Activated naive CD8-positive, alpha-beta T cell treated with anti-CD3 and anti-CD28 coated beads for 36 hours (primary cell): ENCODE measurements around the gene SLF1. TPM values are rescaled to one million over a fixed set of nuclear protein-coding genes. Genes with fewer than 3 reads are reported as not detected.

Experiments used
- DNase-seq: peaks from one replicate; pipeline ENCODE4 v3.0.0; 2021
- H3K27ac Mint-ChIP-seq: one replicate; pipeline ENCODE4 v1.8.0; 2022; ENCODE audit warnings: mild to moderate bottlenecking, moderate library complexity, mixed read lengths
- H3K27me3 Mint-ChIP-seq: one replicate; pipeline ENCODE4 v1.8.0; 2022; ENCODE audit warnings: mild to moderate bottlenecking, mixed read lengths
- H3K36me3 Mint-ChIP-seq: one replicate; pipeline ENCODE4 v1.8.0; 2021; ENCODE audit warnings: mild to moderate bottlenecking, mixed read lengths
- H3K4me1 Mint-ChIP-seq: one replicate; pipeline ENCODE4 v1.8.0; 2021; ENCODE audit warnings: mixed read lengths
- H3K4me3 Mint-ChIP-seq: one replicate; pipeline ENCODE4 v1.8.0; 2022; ENCODE audit warnings: mild to moderate bottlenecking, moderate library complexity, mixed read lengths
- H3K9me3 Mint-ChIP-seq: one replicate; pipeline ENCODE4 v1.8.0; 2022; ENCODE audit warnings: mixed read lengths
- total RNA-seq, 2 experiments: library from RNA; stranded (reverse); gene quantifications; one replicate each; pipeline ENCODE4 v1.2.3, GENCODE V29; 2021

Gene SLF1
- total RNA-seq, 2 experiments from 2014 or later, result 10.7 to 13.0 TPM

GRCh38 chr5:94632024-94632423 is 13.6 kb downstream of the SLF1 start:
- no peak for DNase-seq
- H3K27ac Mint-ChIP-seq, result no peak overlapping the region
- H3K4me3 Mint-ChIP-seq, result no peak overlapping the region
- peaks cover 2% of the 10 kb centered on the region for H3K4me1 Mint-ChIP-seq
- H3K27me3 Mint-ChIP-seq, result no peaks in the 10 kb centered on the region
- H3K9me3 Mint-ChIP-seq, result peaks cover 13% of the 10 kb centered on the region
- H3K36me3 Mint-ChIP-seq, result peaks cover 61% of the 10 kb centered on the region

GRCh38 chr5:94640176-94640575 is 21.7 kb downstream of the SLF1 start:
- Mint-ChIP-seq H3K4me3 (no peak overlapping the region), H3K9me3 (peaks cover 17% of the 10 kb centered on the region), H3K36me3 (peaks cover 67% of the 10 kb centered on the region), H3K4me1 (peaks cover 4% of the 10 kb centered on the region), H3K27ac (no peak overlapping the region), H3K27me3 (no peaks in the 10 kb centered on the region)
- no peak for DNase-seq

GRCh38 chr5:94645053-94645452 is 26.6 kb downstream of the SLF1 start:
- Mint-ChIP-seq H3K36me3 (peaks cover 30% of the 10 kb centered on the region), H3K27me3 (no peaks in the 10 kb centered on the region)

GRCh38 chr5:94646758-94647157 is 28.3 kb downstream of the SLF1 start:
- no peak overlapping the region for H3K27ac Mint-ChIP-seq
- H3K4me1 Mint-ChIP-seq, result peaks cover under 1% of the 10 kb centered on the region
- H3K4me3 Mint-ChIP-seq, result no peak overlapping the region
- H3K27me3 Mint-ChIP-seq, result no peaks in the 10 kb centered on the region
- no peak for DNase-seq
- H3K9me3 Mint-ChIP-seq, result no peaks in the 10 kb centered on the region
- H3K36me3 Mint-ChIP-seq, result peaks cover 20% of the 10 kb centered on the region

More at GRCh38 chr5:94645053-94645452, 26.6 kb downstream of the SLF1 start:
- Mint-ChIP-seq H3K9me3 (peaks cover 6% of the 10 kb centered on the region), H3K27ac (no peak overlapping the region), H3K4me1 (peaks cover 2% of the 10 kb centered on the region), H3K4me3 (no peak overlapping the region)
- DNase-seq, result no peak

GRCh38 chr5:94649874-94650273 is 31.4 kb downstream of the SLF1 start:
- Mint-ChIP-seq H3K4me1 (no peaks in the 10 kb centered on the region), H3K9me3 (peaks cover 4% of the 10 kb centered on the region), H3K4me3 (no peak overlapping the region), H3K27ac (no peak overlapping the region), H3K27me3 (no peaks in the 10 kb centered on the region), H3K36me3 (peaks cover 28% of the 10 kb centered on the region)
- DNase-seq, result no peak

- H3K4me1 Mint-ChIP-seq, result no peaks in the 10 kb centered on the region
- no peak overlapping the region for H3K27ac Mint-ChIP-seq
- H3K27me3 Mint-ChIP-seq, result no peaks in the 10 kb centered on the region
- no peak overlapping the region for H3K4me3 Mint-ChIP-seq
- peaks cover 36% of the 10 kb centered on the region for H3K9me3 Mint-ChIP-seq
- peaks cover 66% of the 10 kb centered on the region for H3K36me3 Mint-ChIP-seq
- DNase-seq, result no peak
Measured at GRCh38 chr5:94658272-94658671, 39.8 kb downstream of the SLF1 start.

GRCh38 chr5:94660506-94660905 is 42.0 kb downstream of the SLF1 start:
- no peak overlapping the region for H3K27ac Mint-ChIP-seq
- no peak for DNase-seq
- H3K9me3 Mint-ChIP-seq, result peaks cover 28% of the 10 kb centered on the region
- no peaks in the 10 kb centered on the region for H3K27me3 Mint-ChIP-seq
- H3K4me1 Mint-ChIP-seq, result no peaks in the 10 kb centered on the region
- no peak overlapping the region for H3K4me3 Mint-ChIP-seq
- peaks cover 53% of the 10 kb centered on the region for H3K36me3 Mint-ChIP-seq

- Mint-ChIP-seq H3K4me1 (no peaks in the 10 kb centered on the region), H3K4me3 (no peak overlapping the region), H3K36me3 (peaks cover 48% of the 10 kb centered on the region), H3K9me3 (peaks cover 23% of the 10 kb centered on the region), H3K27me3 (no peaks in the 10 kb centered on the region), H3K27ac (no peak overlapping the region)
- no peak for DNase-seq
Measured at GRCh38 chr5:94661086-94661485, 42.6 kb downstream of the SLF1 start.

- H3K9me3 Mint-ChIP-seq, result no peaks in the 10 kb centered on the region
Measured at GRCh38 chr5:94667937-94668336, 49.5 kb downstream of the SLF1 start.

GRCh38 chr5:94670726-94671125 is 52.3 kb downstream of the SLF1 start:
- Mint-ChIP-seq H3K4me3 (no peak overlapping the region), H3K4me1 (no peaks in the 10 kb centered on the region), H3K36me3 (peaks cover 20% of the 10 kb centered on the region), H3K27me3 (no peaks in the 10 kb centered on the region), H3K27ac (no peak overlapping the region), H3K9me3 (no peaks in the 10 kb centered on the region)
- DNase-seq, result no peak

More at GRCh38 chr5:94667937-94668336, 49.5 kb downstream of the SLF1 start:
- no peak for DNase-seq
- H3K27me3 Mint-ChIP-seq, result no peaks in the 10 kb centered on the region
- no peak overlapping the region for H3K27ac Mint-ChIP-seq
- H3K36me3 Mint-ChIP-seq, result peaks cover 23% of the 10 kb centered on the region
- no peaks in the 10 kb centered on the region for H3K4me1 Mint-ChIP-seq
- H3K4me3 Mint-ChIP-seq, result no peak overlapping the region

- Mint-ChIP-seq H3K27ac (no peak overlapping the region), H3K9me3 (no peaks in the 10 kb centered on the region), H3K27me3 (no peaks in the 10 kb centered on the region), H3K4me3 (no peak overlapping the region), H3K36me3 (peaks cover 12% of the 10 kb centered on the region), H3K4me1 (no peaks in the 10 kb centered on the region)
- no peak for DNase-seq
Measured at GRCh38 chr5:94672746-94673145, 54.3 kb downstream of the SLF1 start.

GRCh38 chr5:94674490-94675382 is 56.3 kb downstream of the SLF1 start:
- peaks cover 8% of the 10 kb centered on the region for H3K36me3 Mint-ChIP-seq
- no peak overlapping the region for H3K27ac Mint-ChIP-seq
- no peak overlapping the region for H3K4me3 Mint-ChIP-seq
- H3K27me3 Mint-ChIP-seq, result no peaks in the 10 kb centered on the region
- no peaks in the 10 kb centered on the region for H3K4me1 Mint-ChIP-seq
- DNase-seq, result no peak
- H3K9me3 Mint-ChIP-seq, result no peaks in the 10 kb centered on the region

GRCh38 chr5:94675965-94676618 is 57.6 kb downstream of the SLF1 start:
- Mint-ChIP-seq H3K4me3 (no peak overlapping the region), H3K9me3 (no peaks in the 10 kb centered on the region), H3K27me3 (no peaks in the 10 kb centered on the region), H3K4me1 (no peaks in the 10 kb centered on the region), H3K27ac (no peak overlapping the region), H3K36me3 (peaks cover 8% of the 10 kb centered on the region)
- no peak for DNase-seq

GRCh38 chr5:94682814-94683520 is 64.5 kb downstream of the SLF1 start:
- Mint-ChIP-seq H3K27me3 (no peaks in the 10 kb centered on the region), H3K4me3 (no peak overlapping the region), H3K9me3 (no peaks in the 10 kb centered on the region), H3K36me3 (peaks cover 8% of the 10 kb centered on the region), H3K27ac (no peak overlapping the region), H3K4me1 (no peaks in the 10 kb centered on the region)
- no peak for DNase-seq

GRCh38 chr5:94689908-94690307 is 71.4 kb downstream of the SLF1 start:
- Mint-ChIP-seq H3K4me3 (no peak overlapping the region), H3K27ac (no peak overlapping the region), H3K4me1 (no peaks in the 10 kb centered on the region), H3K27me3 (no peaks in the 10 kb centered on the region), H3K9me3 (no peaks in the 10 kb centered on the region), H3K36me3 (peaks cover 13% of the 10 kb centered on the region)
- no peak for DNase-seq
